ENCODE data around the gene PIK3IP1. TPM values are rescaled to one million over a fixed set of nuclear protein-coding genes. Genes with fewer than 3 reads are reported as not detected.

The PIK3IP1 gene
- total and polyA plus RNA-seq, 9 of the 15 experiments (the other 6 are each of a cell fraction or from before 2014, with no cell fraction given): 0.11 to 1.3 (median 0.77) TPM

DNA sequence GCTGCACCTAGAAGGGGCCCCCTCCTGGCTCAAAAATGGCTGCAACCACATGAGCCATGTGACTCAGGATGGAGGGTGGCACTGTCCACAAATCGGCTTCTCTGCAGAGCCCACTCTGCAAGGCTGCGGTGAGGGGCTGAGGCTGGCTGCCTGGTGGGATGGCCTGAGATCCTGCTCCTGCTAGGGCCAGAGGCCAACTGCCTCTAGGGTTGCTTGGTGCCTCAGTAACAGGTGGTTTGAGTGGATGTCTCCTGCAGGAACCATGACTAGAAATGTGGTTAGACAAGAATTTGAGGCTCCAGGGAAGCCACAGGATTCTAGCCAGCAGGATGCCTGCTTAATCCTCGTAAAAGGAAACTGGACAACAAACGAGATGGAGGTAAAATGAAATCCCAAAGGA is 36.7 kb upstream of the PIK3IP1 start:
- Histone ChIP-seq H2AFZ (ENCODE audit: low read depth, low read length) (no peak overlapping the region), H3K79me2 (ENCODE audit: control insufficient read depth, insufficient read depth, low read length) (no peaks in the 10 kb centered on the region), H3K4me2 (ENCODE audit: insufficient read depth, low read length) (no peak overlapping the region), H3K4me3 (no peak overlapping the region), H3K9me1 (ENCODE audit: control insufficient read depth, insufficient read depth, low read length) (no peaks in the 10 kb centered on the region), H3K4me1 (replicated peaks in 1 of 2; ENCODE audit: control insufficient read depth in 2 of 2, insufficient read depth in 2 of 2, low read length in 2 of 2) (no peaks in the 10 kb centered on the region; a peak in 1 of 5 replicates), H3K9me3 (replicated peaks; ENCODE audit: control insufficient read depth, insufficient read depth, low read depth, low read length) (no peaks in the 10 kb centered on the region), H4K20me1 (replicated peaks; ENCODE audit: control insufficient read depth, insufficient read depth, low read length) (no peaks in the 10 kb centered on the region), H3K27ac (ENCODE audit: extremely low read depth, low read depth, low read length) (no peak overlapping the region), H3K36me3 (ENCODE audit: control insufficient read depth, insufficient read depth, low read length) (peaks cover 16% of the 10 kb centered on the region; the same call in 2 of the 3 replicates), H3K27me3 (ENCODE audit: control insufficient read depth in 2 of 2, insufficient read depth in 2 of 2, low read length in 2 of 2) (no peaks in the 10 kb centered on the region), H3K9ac (ENCODE audit: insufficient read depth in 1 of 2, low read depth in 2 of 2, low read length in 2 of 2) (peak overlapping the region in 1 of 2 experiments; percentile 13; a peak in 1 of 4 replicates)
- no peak for TF ChIP-seq POLR2G (IDR thresholded peaks at IDR 0.05; ENCODE audit: low read depth, low read length)
- TF ChIP-seq ATF3 (IDR thresholded peaks at IDR 0.05): no peak
- TF ChIP-seq ATF3 (CRISPR knock-in tag; conservative IDR thresholded peaks at IDR 0.05): no peak
- TF ChIP-seq THRB (CRISPR knock-in tag; conservative IDR thresholded peaks at IDR 0.05): no peak
- in situ Hi-C loops (cut with MboI) (no loop called here), intact Hi-C loops (cut with micrococcal nuclease) (no loop called here)
- ChIA-PET POLR2A (no interaction called here), CTCF (ENCODE audit: low intra/inter-chr PET ratio) (no interaction called here)
- WGBS (ENCODE audit: insufficient coverage, low coverage, missing lambda C conversion rate): 52% methylated on average over 4 of the region's 4 CpGs
- FAIRE-seq (no peak), ATAC-seq (no peak), DNase-seq (ENCODE audit: extremely low read depth in 1 of 4, low spot score in 3 of 4) (no peak)
- BruUV-seq (replicated peaks): no TSS peak
